Activated CD4-positive, alpha-beta T cell treated with anti-CD3 and anti-CD28 coated beads, Interleukin-2, amount 50 U/mL, for 4 hours (primary cell): ENCODE results near the gene KLHL18.
"Not testable (repeated sequence)": the region's sequence is repeated elsewhere in the genome, so short reads cannot be mapped to it uniquely, and the experiment has no call there.

ENCODE experiments used
- DNase-seq, 2 experiments: peaks; one replicate each; pipeline ENCODE4 v3.0.0-alpha.2; 2020

The KLHL18 gene

DNA sequence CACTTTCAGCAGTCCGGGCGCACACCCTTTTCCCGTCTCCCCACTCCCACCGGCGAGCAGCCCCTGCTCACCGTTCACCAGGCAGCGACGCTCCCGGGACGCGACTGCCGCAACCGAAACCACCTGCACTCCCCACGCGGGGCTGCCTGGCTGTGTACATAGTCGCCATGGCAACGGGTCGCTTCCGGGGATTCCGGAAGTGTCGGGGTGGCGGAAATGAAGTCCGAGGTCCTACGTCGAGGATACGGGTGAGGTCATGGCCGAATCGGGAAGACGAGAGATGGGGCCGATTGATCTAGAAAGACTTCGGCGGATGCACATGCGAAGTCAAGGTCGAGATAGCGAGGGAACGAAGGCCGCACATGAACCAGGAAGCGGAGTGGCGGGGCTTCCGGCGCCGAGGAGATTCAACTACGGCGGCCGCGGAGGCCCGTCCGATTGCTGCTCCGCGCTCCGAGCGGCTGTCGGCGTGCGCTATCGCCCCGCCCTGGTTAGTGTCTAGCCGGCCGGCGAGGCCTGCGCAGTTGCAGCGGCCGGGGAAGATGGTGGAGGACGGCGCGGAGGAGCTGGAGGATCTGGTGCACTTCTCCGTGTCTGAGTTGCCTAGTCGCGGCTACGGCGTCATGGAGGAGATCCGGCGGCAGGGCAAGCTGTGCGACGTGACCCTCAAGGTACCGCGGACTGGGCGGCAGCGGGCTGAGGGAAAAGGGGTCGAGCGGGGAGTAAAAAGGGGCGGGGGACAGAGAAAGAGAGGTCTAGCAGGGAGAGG, at the start of gene KLHL18, which contains the start of gene KIF9:
KLHL18 (plus strand) TSS at position 521 of the 769 bp plus-strand sequence; CDS start at position 543, 22 bp downstream.
KIF9 (minus strand) TSS at position 376 of the 769 bp plus-strand sequence. CDS start 5,425 bp downstream, outside the sequence.
- peak; percentile 94 to 95 for DNase-seq

DNA sequence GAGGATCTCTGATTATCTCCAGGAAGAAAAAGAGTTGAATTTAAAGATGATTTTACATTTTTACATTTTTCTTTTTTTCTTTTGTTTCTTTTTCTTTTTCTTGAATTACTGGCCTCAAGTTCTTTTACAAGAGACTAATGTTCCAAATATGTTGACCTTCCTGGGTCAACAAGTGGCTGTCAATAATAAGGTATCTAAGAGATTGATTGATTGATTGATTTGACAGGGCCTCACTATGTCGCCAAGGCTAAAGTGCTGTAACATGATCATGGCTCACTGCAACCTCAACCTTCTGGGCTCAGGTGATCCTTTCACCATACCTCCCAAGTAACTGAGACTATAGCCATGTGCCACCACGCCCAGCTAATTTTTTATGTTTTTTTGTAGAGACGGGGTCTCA, 44.7 kb upstream of the KLHL18 start:
- no peak for DNase-seq

DNA sequence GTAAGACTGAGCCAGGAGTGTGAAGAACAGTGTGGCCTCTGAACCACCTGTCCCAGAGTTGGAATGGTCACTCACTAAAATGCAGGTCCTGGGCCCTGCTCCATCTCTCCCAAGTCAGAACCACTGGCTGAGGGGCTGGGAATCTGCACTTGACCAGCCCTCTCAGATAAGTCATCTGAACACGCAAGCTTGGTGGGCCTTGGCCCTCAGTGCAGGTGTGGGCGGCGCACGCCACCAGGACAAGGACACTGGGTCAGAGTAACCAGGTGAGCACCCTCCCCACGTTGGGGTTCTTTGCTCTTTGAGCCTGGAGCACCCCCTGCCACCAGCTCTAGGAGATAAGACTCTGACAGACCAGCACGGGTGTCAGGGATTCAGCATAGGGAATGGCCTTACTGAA, 42.8 kb upstream of the KLHL18 start:
- DNase-seq, result no peak

DNA sequence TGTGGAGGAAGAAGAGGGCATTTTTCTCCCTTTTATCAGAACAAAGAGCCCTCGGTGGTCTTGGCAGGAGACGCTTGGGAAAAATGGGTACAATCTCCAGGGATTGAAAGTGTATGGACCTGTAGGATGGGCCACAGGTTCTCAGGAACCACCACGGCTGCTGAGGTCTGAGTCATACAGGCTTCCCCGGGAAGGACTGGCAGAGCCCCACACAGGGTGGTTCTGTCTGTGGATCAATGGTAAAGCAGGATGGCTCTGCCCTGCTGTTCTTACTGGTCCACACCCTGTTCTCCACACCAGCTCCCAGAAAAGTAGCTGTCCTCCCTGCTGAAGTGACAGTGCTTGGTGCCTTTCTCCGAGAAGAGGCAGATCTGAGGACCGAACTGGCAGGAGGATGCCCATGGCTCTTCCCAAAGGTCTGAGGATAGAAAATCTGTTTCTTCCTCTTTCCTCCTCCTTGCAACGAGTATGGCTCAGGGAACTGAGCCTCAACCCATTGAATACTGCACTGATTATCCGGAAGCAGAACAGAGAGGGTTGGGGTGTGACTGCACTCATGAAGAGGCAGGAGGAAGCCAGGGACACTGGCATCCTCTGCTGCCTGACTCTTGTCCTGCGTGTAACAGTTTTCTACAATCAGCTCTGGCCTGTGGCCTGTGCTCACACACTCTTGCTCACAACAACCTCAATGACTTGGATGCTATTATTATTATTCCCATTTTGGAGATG, 39.2 kb upstream of the KLHL18 start:
- DNase-seq, result no peak

DNA sequence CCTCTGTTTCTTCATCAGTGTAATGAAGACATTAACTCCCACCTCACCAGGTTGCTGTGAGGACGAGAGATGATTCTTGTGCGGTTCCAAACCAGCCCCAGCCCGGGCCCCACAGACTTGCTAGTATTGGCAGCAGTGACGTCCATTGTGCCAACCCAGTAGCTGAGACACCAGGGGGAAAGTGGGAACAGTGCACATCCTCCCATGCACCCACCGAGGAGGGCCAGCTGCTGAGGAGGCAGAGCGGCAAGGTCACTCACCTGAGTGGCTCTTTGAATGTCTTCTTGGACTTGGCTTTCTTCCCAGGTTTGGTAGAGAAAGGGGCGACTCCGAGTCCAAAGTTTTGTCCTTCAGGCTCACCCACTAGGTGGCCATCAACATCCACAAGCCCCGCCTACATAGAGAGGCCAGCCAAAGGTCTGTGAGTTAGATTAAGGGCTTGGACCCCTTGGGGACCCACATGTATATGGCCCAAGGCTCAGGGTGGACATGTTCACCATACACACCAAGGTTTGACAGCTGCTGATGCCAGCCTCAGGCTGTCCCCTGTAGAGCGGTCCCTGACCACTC, 38.1 kb upstream of the KLHL18 start:
- DNase-seq, result no peak

DNA sequence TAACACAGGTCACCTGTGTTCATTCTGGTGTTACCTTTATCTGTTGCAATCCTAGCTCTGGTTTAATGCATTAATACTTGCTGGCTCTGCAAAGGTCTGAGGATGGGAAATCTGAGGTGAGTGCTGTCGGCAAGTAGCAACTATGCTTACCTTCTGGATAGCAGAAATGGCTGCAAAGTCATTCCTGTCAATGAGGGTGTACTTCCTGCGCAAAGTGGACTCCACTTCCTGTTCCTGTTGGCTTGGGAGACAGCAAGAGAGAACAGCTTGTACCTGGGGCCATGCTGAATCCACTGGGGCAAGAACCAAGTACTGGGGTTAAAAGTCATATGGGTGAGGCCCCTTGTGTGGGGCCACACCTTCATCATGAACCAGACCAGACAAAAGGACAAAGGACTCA, 37.5 kb upstream of the KLHL18 start:
- DNase-seq, result no peak

DNA sequence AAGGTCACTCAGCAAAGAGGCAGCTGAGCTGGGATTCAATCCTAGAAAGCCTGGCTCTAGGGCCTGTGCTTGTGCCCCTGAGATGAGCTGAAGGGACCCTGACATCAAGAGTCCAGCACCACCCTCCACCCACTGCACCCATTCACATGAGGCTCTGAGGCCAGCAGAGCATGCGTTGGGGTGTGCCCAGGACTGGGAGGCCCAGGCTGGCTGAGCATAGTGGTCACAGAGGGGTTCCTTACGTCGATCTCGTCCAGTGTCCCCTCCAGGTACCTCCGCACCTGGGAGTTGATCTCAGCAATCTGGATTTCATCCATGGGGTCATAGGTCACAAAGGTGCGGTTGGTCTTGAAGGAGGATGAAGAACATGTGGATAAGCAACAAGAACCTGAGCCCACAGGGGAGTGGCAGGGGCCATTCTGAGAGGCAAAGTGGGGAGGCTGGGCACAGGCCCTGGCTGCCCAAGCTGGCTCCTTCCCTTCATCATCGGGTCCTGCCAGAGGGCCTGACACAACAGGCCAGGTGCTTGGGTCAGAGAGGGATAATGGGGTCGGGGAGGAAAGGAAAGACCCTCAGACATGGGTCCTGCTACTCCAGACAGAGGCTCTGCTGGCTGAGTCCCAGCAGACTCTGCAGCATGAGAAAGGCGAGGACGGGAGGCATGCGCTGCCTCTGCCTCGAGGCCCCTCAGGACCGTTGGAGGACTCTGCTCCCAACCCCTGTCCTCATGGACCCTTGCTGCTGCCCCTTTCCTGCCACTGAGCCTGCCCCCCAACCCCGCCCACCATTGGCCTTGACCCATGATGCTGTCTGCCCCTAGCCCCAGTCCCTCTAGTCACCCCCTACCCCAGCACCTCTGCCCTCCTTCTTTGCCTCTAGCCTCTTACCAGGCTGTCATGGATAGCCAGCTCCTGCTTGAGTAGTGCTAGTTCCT, 35.3 kb upstream of the KLHL18 start:
- DNase-seq, result no peak

DNA sequence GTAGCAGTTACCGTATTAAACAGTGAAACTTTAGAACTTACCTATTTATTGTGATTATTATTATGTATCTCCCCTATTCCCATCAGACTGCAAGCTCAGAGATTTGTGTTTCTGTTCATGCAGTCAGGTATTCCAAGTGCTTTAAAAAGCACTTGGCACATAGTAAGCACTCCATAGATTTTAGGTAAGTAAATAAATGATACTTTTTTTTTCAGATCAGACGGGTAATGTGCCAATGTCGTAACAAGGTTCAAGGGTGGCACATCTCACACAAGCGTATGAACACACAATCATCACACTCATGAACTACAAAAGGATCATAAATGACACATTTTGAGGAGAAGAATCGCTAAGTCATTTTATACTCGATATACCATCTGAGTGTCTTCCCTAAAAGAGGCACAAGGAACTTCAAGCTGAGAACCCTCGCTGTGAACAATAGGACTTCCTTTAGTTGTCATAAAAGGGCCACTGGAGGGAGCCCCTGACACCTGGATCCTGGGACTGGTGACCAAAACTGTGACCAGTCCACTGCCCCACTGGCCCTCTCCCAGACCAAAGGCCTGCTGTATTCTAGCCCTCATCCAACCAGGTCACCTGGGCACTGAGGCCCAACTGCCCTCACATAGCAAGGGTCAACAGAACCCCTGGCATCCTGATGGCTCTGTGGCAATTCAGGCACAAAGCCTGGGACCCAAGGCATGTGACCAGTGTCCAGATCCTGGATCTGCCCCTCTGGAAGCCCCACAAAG, 32.3 kb upstream of the KLHL18 start:
- no peak for DNase-seq

DNA sequence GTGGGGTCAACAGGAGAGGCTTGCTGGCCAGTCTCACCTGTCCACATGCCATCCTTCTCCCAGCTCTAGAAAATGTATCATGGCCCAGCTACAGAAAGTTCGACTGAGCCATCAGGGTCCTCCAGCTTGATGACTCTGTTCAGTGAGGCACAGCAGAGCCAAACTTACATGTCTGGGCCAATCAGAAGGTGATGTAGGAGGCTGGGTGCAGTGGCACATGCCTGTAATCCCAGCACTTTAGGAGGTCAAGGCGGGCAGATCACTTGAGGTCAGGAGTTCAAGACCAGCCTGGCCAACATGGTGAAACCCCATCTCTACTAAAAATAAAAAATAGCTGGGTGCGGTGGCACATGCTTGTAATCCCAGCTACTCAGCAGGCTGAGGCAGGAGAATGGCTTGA, 31.7 kb upstream of the KLHL18 start:
- DNase-seq, result not testable (repeated sequence)

DNA sequence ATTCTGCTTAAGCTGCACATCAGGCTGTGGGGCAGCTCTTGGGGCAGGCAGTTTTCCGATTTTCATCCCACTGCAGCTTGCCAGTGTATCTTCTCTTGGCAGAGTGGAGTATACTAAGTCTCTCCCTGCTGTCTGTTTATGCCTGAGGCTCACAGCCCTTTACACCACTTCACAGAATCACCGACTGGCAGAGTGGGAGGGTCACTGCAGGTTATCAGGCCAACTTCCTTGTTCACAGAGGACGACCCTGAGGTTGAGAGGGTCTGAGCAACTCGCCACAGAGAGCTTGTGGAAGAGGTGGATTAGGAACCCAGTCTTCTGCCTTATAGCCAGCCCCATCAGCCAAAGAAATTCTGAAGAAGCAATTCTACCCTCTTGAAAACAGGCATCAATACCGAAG, 31.1 kb upstream of the KLHL18 start:
- DNase-seq, result no peak

DNA sequence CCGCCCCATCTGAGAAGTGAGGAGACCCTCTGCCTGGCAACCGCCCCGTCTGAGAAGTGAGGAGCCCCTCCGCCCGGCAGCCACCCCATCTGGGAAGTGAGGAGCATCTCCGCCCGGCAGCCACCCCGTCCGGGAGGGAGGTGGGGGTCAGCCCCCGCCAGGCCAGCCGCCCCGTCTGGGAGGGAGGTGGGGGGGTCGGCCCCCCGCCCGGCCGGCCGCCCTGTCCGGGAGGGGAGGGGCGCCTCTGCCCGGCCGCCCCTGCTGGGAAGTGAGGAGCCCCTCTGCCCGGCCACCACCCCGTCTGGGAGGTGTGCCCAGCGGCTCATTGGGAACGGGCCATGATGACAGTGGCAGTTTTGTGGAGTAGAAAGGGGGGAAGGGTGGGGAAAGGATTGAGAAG, 26.4 kb upstream of the KLHL18 start:
- DNase-seq, result not testable (repeated sequence)

DNA sequence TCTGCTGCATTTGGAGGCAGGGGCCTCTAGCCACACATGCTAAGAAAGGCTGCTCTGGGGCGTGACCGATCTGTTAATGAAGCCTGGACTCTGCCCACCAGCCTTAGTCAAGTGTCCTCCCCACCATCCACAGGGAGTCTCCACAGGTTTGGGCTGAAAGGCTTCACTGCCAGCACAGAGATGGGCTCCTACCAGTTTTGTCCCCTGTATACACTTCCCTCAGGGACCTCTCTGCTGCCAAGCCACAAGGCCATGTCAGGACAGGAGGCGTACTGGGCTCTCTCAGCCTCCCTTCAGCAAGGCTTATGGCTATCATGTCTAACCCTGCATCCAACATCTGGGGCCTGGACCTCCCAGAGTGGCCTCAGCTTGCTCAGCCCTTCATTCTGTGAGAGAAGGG, 23.6 kb upstream of the KLHL18 start:
- DNase-seq, result no peak

DNA sequence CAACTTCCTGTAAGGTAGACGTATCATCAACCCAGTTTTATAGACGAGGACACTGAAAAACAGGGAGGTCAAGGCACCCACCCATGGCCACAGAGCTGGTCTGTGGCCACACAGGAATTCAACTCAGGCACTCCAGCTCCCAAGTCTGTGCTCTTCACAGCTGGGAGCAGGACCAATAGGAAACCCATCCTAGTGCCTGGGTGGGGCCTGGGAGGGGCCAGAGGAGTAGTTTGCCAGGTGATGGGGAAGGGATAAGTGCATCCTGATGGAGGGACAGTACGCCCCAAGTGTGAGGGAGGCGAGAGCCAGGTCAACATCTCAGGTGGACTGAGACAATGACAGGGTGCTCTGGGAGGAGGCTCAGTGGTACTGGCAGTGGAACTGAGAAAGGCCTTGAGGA, 22.1 kb upstream of the KLHL18 start:
- DNase-seq, result no peak

DNA sequence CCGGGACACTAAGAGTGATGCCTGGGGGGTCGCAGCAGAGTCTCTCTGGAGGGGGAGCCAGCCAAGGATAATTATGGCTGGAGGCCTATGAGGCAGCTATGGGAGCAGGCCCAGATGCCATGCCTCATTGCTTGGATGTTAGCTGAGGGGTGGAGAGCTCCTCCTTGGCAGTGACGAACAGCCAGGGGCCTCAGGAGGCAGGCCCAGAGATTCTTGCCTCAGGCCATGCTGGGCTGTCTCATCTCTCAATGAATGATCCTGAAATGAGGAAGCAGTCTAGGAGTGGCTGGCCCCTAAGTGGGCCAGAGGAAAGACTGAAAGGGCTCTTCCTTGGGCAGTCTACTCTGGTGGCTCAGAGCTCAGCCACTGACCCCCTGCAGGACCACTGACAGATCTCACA, 21.4 kb upstream of the KLHL18 start:
- no peak for DNase-seq

DNA sequence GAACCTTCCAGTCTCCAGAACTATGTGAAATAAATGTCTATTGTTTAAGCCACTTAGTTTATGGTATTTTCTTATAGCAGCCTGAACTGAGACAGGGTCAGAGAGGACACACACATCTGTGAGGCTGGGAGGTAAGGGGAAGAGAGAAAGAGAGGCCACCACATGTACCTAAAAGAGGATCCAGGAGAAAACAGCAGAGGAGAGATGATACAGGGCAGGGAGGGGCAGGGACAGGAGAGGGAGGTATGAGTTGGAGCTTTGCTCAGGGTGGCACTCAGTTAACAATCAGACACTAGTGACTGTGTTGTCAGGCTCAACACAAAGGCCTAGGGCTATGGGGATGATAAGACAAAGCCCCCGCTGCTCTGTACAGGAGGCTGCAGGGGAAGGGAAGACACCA, 17.7 kb upstream of the KLHL18 start:
- no peak for DNase-seq

DNA sequence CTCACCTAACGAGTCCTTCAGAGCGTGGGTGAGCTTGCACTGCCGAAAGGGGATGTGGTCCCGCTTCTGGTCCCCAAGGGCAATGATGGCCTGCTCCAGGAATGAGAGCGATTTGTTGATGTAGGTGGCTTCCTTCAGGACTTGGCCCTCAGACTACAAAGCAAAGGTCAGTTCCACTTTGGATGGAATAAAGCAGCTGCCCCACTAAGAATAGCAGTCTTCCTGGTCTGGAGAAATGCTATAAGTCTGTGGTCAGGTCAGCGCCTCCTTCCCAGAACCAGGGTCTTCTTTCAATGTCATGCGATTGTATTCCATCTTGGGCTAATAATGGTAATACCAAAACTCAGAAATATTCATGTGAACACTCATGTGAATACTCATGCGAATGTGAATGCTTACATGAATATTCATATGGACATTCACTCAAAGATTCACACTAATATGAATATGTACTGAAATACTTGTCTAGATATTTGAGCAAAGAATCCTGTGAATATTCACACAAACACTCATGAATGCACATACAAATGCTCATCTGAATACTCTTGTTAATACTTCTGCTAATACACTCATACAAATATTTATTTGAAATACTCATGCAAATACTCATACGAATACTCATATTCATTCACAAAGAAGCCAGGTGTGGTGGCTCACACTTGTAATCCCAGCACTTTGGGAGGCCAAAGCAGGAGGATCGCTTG, 16.9 kb upstream of the KLHL18 start:
- no peak for DNase-seq

DNA sequence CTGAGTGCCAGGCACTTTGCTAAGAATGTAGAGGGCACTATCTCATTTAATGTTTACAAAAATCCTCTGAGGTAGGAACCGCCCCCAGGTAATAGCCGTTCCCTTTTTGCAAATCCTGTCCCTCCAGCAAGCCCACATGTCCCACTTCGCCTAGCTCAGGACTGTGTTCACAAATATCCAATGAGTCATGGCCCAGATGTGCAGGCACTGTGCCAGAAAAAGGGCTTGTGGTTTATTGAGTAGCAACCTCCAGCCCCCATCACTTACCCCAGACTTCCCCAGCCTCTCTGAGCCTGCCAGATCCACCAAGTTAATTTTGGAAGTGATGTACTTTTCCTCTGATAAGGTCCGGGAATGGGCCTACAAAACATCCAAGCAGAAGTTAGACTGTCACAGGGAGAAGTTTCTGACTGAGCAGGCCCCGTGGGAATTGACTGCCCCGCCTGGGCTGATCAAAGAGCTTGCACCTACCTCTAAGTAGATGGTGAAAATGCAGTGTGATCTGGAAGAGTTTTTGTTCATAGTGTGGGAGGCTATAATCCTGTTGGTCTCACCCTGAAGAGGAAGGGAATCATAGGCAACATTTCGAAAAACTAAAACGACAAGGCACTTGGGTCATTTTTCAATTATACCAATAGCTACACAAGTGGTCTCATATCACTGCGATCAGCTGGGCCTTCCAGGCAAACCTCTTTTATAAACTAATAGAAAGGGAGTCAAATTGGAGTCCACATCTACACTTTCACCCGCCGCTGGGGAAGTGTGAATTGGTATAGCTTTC, 15.8 kb upstream of the KLHL18 start:
- DNase-seq, result peak; percentile 34

DNA sequence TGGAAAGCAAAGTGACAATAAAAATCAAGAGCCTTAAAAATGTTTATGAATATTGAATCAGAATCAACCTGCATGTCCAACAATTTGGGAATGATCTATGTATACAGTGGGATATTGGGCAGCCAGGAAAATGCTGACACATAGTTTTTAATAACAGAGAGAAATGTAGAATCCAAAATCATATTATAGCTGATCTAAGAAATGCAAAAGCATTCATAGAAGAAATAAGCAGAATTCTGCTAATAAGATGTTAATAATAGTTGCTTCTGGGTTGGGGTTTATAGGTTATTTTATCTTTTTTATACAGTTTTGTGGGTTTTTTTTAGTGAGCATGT, 15.3 kb upstream of the KLHL18 start:
- no peak for DNase-seq

DNA sequence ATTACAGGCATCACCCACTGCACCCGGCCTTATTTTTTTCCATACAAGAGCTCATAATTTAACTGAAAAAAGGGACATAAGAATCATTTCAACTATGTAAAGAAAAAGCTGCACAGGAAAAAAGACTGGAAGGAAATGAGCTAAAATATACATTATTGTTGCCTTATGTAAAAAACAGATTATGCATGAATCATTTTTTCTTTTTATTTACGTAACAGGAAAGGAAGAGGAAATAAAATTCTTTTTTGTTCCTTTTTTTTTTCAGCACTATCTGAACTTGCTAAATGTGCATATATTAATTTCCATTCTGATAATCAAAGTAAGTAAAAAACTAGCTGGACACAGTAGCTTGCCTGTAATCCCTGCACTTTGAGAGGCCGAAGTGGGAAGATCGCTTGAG, 12.2 kb upstream of the KLHL18 start:
- DNase-seq, result no peak

DNA sequence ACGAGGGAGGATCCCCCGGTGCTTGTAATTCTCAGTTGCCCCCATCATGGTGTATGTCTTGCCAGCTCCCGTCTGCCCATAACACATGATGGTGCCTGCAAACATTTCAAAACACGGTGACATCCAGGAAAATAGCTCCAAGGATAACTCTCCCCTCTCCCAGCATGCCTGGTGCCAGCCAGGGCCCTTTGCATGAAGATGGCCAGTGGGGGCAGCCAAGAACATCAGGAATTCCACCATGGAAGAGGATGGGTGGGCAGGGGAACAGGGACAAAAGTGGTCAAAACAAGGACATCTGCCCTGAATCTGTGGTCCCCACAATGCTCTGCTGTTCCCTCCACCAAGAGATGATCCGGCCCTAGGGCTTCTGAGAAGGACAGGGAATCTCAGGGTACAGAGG, 9.2 kb upstream of the KLHL18 start:
- no peak for DNase-seq

DNA sequence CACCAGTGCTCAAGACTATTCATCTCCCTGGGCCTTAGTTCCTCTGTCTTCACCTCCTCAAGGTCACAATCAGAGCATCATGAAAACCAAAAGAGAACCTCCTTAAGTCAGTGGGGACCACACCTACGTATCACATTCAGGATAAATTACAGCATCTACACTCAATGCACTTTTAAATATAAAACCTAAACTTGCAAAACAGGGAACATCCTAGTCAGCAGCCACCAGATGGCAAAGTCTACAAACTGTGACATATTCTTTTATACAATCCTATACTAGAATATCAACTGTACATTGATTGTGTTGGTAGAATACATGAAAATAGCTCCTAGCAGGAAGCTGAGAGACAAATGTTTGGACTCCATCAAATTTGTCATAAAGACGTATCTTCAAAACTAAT, 8.1 kb upstream of the KLHL18 start:
- DNase-seq, result no peak
